OCI-LY3 (cell line): ENCODE data around the gene LAMA3.

Experiments used
- CTCF ChIP-seq: fragments of 200-600, 300-600 bp; sonication (generic); IDR thresholded peaks from 2 replicates; pipeline ENCODE4 v1.5.1; 2014; ENCODE audit warnings: antibody characterized with exemption, low read length, low read depth
- EZH2phosphoT487 ChIP-seq: fragments of 200-600 bp; shearing (Covaris generic); IDR thresholded peaks from 2 replicates; pipeline ENCODE4 v1.6.1; 2018; ENCODE audit warnings: antibody characterized with exemption, mixed run types, low read depth

- TF ChIP-seq CTCF, result no peak
- no peak for TF ChIP-seq EZH2phosphoT487
Observed at GRCh38 chr18:23894661-23895175, 205.5 kb downstream of the LAMA3 start.
